OCI-LY3 (cell line): ENCODE measurements around the gene RGS6.

Experiments
- H2AFZ ChIP-seq: fragments of 200-600, 300-600 bp; shearing (Covaris generic); 2 replicates; pipeline ENCODE4 v1.6.0; 2014; ENCODE audit warnings: antibody characterized with exemption, low read depth, low read length
- H3K27ac ChIP-seq: fragments of 200-600, 300-600 bp; sonication (generic); 2 replicates; pipeline ENCODE4 v1.5.1; 2014; ENCODE audit warnings: mild to moderate bottlenecking, low read length, moderate library complexity, mixed read lengths
- H3K27me3 ChIP-seq: fragments of 200-600, 300-600 bp; sonication (generic); 2 replicates; pipeline ENCODE4 v1.6.1; 2014; ENCODE audit warnings: low read depth, low read length, mixed read lengths
- H3K36me3 ChIP-seq: fragments of 200-600, 300-600 bp; sonication (generic); replicated peaks from 2 replicates; pipeline ENCODE3; 2014; ENCODE audit warnings: low read depth, low read length, mixed read lengths
- H3K4me1 ChIP-seq: fragments of 300-600, 200-600 bp; sonication (generic); 2 replicates; pipeline ENCODE4 v1.6.1; 2014; ENCODE audit warnings: low read length, mixed read lengths
- H3K4me2 ChIP-seq: fragments of 200-600, 300-600 bp; sonication (generic); 2 replicates; pipeline ENCODE4 v1.6.1; 2014; ENCODE audit warnings: low read length, mixed read lengths
- H3K4me3 ChIP-seq: fragments of 300-600, 200-600 bp; sonication (generic); 2 replicates; pipeline ENCODE4 v1.5.1; 2014; ENCODE audit warnings: antibody characterized with exemption, mild to moderate bottlenecking, low read length, moderate library complexity
- H3K79me2 ChIP-seq: fragments of 300-600, 200-600 bp; shearing (Covaris generic); 2 replicates; pipeline ENCODE4 v1.6.1; 2014; ENCODE audit warnings: mild to moderate bottlenecking, low read length, mixed read lengths
- H3K9ac ChIP-seq: fragments of 300-600, 200-600 bp; shearing (Covaris generic); 2 replicates; pipeline ENCODE4 v1.6.0; 2014; ENCODE audit warnings: mild to moderate bottlenecking, low read length, moderate library complexity
- H3K9me3 ChIP-seq: fragments of 200-600, 300-600 bp; shearing (Covaris generic); 2 replicates; pipeline ENCODE4 v1.6.1; 2014; ENCODE audit warnings: low read length, mixed read lengths; ENCODE audit not compliant: insufficient read depth
- H4K20me1 ChIP-seq: fragments of 200-600, 300-600 bp; sonication (generic); 2 replicates; pipeline ENCODE4 v1.6.1; 2016; ENCODE audit warnings: low read length, mixed read lengths; ENCODE audit not compliant: insufficient read depth
- EZH2phosphoT487 ChIP-seq: fragments of 200-600 bp; shearing (Covaris generic); IDR thresholded peaks from 2 replicates; pipeline ENCODE4 v1.6.1; 2018; ENCODE audit warnings: antibody characterized with exemption, mixed run types, low read depth
- TF ChIP-seq, protein P1 (sequence below): fragments of 200-600, 300-600 bp; sonication (generic); IDR thresholded peaks from 2 replicates; pipeline ENCODE4 v1.5.1; 2014; ENCODE audit warnings: antibody characterized with exemption, low read length, low read depth

Gene RGS6

DNA sequence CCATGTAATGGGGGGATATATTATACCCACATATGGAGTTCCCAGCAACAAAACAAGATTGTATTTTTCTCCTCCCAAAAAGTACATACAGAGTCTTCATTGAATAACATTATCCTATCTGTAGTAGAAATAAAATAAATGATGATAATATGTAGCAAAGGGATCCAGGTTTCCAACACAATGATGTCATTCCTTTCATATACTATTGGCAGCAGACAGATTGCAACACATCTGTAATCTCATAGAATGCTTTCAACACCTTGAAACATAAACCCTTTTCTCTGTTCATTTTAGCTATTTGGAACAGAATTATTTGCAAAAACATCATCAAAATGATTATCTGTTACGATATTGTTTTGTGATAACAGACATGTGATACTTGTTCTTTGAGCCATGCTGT is 644.0 kb downstream of the RGS6 start:
- no peak overlapping the region for H3K9ac ChIP-seq
- H3K27me3 ChIP-seq, result peaks cover 74% of the 10 kb centered on the region
- H4K20me1 ChIP-seq, result no peaks in the 10 kb centered on the region
- H3K9me3 ChIP-seq, result no peaks in the 10 kb centered on the region
- H3K79me2 ChIP-seq, result no peaks in the 10 kb centered on the region
- H3K36me3 ChIP-seq, result no peaks in the 10 kb centered on the region
- no peaks in the 10 kb centered on the region for H3K4me1 ChIP-seq
- no peak overlapping the region for H2AFZ ChIP-seq
- H3K4me2 ChIP-seq, result no peak overlapping the region
- no peak overlapping the region for H3K27ac ChIP-seq
- no peak for TF ChIP-seq EZH2phosphoT487
- TF ChIP-seq, protein P1, sequence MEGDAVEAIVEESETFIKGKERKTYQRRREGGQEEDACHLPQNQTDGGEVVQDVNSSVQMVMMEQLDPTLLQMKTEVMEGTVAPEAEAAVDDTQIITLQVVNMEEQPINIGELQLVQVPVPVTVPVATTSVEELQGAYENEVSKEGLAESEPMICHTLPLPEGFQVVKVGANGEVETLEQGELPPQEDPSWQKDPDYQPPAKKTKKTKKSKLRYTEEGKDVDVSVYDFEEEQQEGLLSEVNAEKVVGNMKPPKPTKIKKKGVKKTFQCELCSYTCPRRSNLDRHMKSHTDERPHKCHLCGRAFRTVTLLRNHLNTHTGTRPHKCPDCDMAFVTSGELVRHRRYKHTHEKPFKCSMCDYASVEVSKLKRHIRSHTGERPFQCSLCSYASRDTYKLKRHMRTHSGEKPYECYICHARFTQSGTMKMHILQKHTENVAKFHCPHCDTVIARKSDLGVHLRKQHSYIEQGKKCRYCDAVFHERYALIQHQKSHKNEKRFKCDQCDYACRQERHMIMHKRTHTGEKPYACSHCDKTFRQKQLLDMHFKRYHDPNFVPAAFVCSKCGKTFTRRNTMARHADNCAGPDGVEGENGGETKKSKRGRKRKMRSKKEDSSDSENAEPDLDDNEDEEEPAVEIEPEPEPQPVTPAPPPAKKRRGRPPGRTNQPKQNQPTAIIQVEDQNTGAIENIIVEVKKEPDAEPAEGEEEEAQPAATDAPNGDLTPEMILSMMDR, result no peak
- no peak overlapping the region for H3K4me3 ChIP-seq

DNA sequence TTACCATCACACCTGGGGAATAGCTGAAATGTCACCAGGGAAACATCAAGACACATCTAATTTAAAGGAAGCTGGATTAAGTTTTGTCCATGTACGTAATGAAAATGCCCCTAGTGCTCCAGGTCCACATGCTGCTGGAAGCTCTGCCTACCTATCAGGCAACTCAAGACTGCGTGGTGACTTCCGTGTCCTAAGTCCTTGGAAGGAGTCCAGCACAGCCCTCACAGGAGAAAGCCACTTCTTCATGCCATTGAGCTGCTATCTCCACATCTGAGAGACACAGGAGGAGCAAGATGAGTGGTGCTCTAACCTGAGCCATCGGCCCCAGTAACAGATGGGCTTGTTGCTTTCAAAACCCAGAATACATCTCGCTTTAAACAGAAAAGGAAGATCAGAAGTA is 645.3 kb downstream of the RGS6 start:
- Histone ChIP-seq H3K9me3 (no peaks in the 10 kb centered on the region), H3K9ac (no peak overlapping the region), H3K4me1 (no peaks in the 10 kb centered on the region), H2AFZ (no peak overlapping the region), H3K4me2 (no peak overlapping the region), H3K4me3 (no peak overlapping the region), H3K27me3 (peaks cover 68% of the 10 kb centered on the region), H3K79me2 (no peaks in the 10 kb centered on the region), H3K36me3 (no peaks in the 10 kb centered on the region), H4K20me1 (no peaks in the 10 kb centered on the region), H3K27ac (no peak overlapping the region)
- TF ChIP-seq, protein P1, result no peak
- TF ChIP-seq EZH2phosphoT487, result no peak

DNA sequence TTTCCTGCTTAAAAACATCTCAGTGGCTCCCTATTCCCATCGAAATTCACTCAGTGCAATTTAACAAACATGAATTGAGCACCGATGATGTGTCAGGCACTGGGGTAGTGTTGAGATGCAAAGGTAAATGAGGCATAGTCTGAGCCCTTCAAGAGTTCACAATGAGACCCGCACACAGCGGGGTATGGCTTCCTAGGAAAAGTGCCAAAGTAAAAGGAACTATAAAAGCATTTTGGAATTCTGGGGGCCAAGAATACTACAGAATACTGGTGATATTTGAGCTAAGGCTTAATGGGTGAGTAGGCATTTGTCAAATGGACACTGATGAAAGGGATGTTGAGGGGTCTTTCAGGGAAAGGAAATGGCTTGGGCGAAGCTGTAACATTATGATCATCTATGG is 646.3 kb downstream of the RGS6 start:
- Histone ChIP-seq H3K4me3 (no peak overlapping the region), H3K9me3 (no peaks in the 10 kb centered on the region), H3K4me2 (no peak overlapping the region), H3K79me2 (no peaks in the 10 kb centered on the region), H2AFZ (no peak overlapping the region), H3K4me1 (no peaks in the 10 kb centered on the region), H4K20me1 (no peaks in the 10 kb centered on the region), H3K27ac (no peak overlapping the region), H3K27me3 (peaks cover 66% of the 10 kb centered on the region), H3K36me3 (no peaks in the 10 kb centered on the region), H3K9ac (no peak overlapping the region)
- TF ChIP-seq, protein P1, result no peak
- no peak for TF ChIP-seq EZH2phosphoT487

DNA sequence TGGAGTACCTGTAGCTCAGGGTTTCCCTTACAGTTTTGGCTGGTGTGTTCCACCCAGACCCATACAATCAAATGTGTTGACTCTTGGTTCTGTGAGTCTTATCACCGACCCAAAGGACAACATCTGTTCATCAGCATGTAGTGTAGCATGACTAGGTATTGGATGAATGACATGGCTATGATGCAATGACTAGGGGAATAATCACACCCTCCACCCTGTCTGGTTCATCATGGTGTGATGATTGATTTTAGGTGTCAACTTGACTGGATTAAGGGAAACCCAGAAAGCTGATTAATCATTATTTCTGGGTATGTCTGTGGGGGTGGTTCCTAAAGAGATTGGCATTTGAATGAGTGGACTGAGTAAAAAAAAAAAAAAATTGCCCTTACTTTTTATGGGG is 650.4 kb downstream of the RGS6 start:
- Histone ChIP-seq H3K4me3 (no peak overlapping the region), H3K4me2 (no peak overlapping the region), H2AFZ (no peak overlapping the region), H3K27me3 (peaks cover 44% of the 10 kb centered on the region), H3K9ac (no peak overlapping the region), H3K27ac (no peak overlapping the region), H3K36me3 (no peaks in the 10 kb centered on the region), H4K20me1 (no peaks in the 10 kb centered on the region), H3K4me1 (no peaks in the 10 kb centered on the region), H3K9me3 (no peaks in the 10 kb centered on the region), H3K79me2 (no peaks in the 10 kb centered on the region)
- TF ChIP-seq, protein P1, result no peak
- TF ChIP-seq EZH2phosphoT487, result no peak
